AG10803 (cell line): ENCODE data around the gene UMODL1.

Experiments used
- DNase-seq: peaks from one replicate; pipeline ENCODE4 v3.0.0; 2010; ENCODE audit warnings: low read depth
- H3K4me3 ChIP-seq: 2 replicates; pipeline ENCODE4 v1.5.1; 2011; ENCODE audit warnings: mild to moderate bottlenecking, low read length, control low read depth
- TF ChIP-seq, protein P1 (sequence below): conservative IDR thresholded peaks from 2 replicates; pipeline ENCODE4 v1.5.1; 2011; ENCODE audit warnings: mild to moderate bottlenecking, low read length, control low read depth, inconsistent platforms

UMODL1 gene

GRCh38 chr21:42161956-42162681 is 91.0 kb downstream of the UMODL1 start:
- no peak for DNase-seq
- H3K4me3 ChIP-seq = no peak overlapping the region
- TF ChIP-seq, protein P1, sequence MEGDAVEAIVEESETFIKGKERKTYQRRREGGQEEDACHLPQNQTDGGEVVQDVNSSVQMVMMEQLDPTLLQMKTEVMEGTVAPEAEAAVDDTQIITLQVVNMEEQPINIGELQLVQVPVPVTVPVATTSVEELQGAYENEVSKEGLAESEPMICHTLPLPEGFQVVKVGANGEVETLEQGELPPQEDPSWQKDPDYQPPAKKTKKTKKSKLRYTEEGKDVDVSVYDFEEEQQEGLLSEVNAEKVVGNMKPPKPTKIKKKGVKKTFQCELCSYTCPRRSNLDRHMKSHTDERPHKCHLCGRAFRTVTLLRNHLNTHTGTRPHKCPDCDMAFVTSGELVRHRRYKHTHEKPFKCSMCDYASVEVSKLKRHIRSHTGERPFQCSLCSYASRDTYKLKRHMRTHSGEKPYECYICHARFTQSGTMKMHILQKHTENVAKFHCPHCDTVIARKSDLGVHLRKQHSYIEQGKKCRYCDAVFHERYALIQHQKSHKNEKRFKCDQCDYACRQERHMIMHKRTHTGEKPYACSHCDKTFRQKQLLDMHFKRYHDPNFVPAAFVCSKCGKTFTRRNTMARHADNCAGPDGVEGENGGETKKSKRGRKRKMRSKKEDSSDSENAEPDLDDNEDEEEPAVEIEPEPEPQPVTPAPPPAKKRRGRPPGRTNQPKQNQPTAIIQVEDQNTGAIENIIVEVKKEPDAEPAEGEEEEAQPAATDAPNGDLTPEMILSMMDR = no peak

DNA sequence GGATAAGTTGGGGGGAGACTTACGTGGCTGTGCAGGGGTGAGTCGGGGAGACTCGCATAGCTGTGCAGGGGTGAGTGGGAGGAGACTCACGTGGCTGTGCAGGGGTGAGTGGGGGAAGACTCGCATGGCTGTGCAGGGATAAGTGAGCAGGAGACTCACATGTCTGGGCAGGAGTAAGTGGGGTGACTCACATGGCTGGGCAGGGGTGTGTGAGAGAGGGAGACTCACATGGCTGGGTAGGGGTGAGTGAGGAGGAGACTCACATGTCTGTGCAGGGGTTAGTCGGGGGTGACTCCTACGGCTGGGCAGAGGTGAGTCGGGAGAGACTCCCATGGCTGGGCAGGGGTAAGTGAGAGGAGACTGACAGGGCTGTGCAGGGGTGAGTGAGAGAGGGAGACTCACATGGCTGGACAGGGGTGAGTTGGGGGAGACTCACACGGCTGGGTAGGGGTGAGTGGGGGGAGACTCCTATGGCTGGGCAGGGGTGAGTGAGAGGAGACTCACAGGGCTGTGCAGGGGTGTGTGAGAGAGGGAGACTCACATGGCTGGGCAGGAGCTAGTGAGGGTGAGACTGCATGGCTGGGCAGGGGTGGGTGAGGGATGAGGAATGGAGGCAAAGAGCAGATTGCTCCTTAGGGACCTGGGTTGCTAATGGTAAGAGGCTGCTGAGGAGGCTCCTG is 91.9 kb downstream of the UMODL1 start:
- no peak overlapping the region for H3K4me3 ChIP-seq
- TF ChIP-seq, protein P1 = no peak
- DNase-seq = no peak

GRCh38 chr21:42163511-42163863 is 92.4 kb downstream of the UMODL1 start:
- TF ChIP-seq, protein P1 = no peak
- no peak for DNase-seq
- H3K4me3 ChIP-seq = no peak overlapping the region

DNA sequence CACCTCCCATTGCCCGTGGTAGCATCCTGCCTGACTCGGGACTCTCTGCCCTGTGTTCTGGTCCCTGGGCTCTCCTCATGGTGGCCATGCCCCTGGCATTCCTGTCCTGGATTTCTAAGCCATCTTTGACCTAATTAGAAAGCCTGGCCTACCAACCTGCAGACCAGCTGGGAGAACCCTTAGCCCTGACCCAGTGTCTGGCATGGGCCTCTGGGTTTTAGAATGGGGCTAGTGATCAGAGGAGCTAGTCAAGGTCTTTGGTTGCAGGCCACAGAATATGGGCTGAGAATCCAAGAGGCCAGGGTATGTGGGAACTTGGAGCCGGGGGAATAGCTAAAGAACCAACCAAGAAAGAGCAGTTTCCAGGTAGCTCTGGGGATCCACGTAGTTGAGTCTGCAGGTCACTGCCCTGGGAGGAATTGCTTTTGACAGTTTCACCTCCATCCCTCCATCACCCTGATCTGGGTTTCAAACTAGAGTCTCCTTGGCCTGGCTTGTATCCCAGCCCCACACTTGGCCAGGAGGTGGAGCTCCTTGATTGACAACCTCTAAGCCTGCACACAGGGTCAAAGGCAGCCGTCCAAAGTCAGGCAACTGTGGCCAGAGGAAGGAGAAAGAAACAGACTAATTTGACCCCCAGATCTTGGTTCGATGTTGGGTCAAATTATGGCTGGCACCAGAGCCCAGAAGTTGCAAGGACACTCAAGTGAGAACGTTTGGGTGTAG is 93.1 kb downstream of the UMODL1 start:
- TF ChIP-seq, protein P1 = no peak
- H3K4me3 ChIP-seq = no peak overlapping the region
- DNase-seq = no peak

DNA sequence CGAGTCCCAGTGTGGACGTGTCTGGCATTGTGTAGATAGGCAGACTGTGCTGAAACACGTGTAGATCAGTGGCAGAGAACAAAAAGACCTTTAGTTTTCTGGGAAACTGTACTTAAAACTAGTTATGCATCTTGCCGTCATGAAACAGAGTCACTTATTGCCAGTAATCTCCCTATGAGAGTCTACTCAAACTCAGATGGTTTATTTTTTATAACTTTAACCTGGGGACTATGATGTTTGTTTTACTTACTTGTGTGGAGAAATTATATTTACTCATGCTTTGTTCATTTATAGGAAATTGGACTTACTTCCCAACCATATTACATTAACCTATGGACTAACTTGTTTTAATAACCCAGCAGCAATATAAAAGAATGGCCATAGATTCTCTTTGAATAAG is 93.7 kb downstream of the UMODL1 start:
- no peak for DNase-seq
- TF ChIP-seq, protein P1 = no peak
- H3K4me3 ChIP-seq = no peak overlapping the region

DNA sequence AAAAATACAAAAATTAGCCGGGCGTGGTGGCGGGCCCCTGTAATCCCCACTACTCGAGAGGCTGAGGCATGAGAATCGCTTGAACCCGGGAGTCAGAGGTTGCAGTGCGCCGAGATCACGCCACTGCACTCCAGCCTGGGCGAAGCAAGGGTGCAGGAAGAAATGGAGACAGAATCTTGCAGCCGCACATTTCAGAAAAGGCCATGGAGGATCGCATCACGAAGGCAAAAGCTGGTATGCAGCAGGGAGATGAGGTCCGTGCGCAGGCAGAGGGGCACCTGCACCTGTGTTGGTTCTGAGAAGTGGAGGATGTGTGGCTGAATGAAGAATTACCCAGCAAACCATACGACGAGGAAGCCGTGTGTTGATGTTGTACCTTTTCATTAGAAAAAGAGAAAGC is 94.8 kb downstream of the UMODL1 start:
- TF ChIP-seq, protein P1 = no peak
- H3K4me3 ChIP-seq = no peak overlapping the region
- DNase-seq = no peak
